Adrenal gland (tissue), 5 donors: ENCODE results near the gene STEAP3.

Source experiments
- CTCF ChIP-seq, 6 experiments: fragments of 450-650 bp in 4 of 6; fragments of 200-600 bp in 2 of 6; sonication (generic) in 1 of 6; IDR thresholded peaks; 1 replicate in 5 of 6; 2 replicates in 1 of 6; pipeline versions ENCODE4 v1.5.1 to v1.8.0; 2016 to 2021; ENCODE audit warnings: antibody characterized with exemption in 6 of 6, mild to moderate bottlenecking in 2 of 6, moderate library complexity in 1 of 6
- POLR2A ChIP-seq, 2 donors: fragments of 450-650 bp; IDR thresholded peaks; one replicate each; pipeline ENCODE4 v1.6.1; 2017; ENCODE audit warnings: antibody characterized with exemption in 2 of 2, mild to moderate bottlenecking in 2 of 2, moderate library complexity in 1 of 2
- donor health status: DM: no; HTN: no; CAD: no.

- TF ChIP-seq CTCF (IDR thresholded peaks at IDR 0.05): no peak
- no peak for TF ChIP-seq POLR2A (IDR thresholded peaks at IDR 0.05)
These were observed 26.6 kb upstream of the STEAP3 start for GRCh38 chr2:119197126-119197405.
